BJ (cell line): ENCODE results near the gene NME9. TPM values are rescaled to one million over a fixed set of nuclear protein-coding genes. Genes with fewer than 3 reads are reported as not detected.

Source experiments
- CTCF ChIA-PET: fragments of 350-600 bp; formaldehyde crosslinking; extraction: SDS; loops from one replicate; lab custom pipeline; 2021; ENCODE audit warnings: antibody characterized with exemption, inconsistent platforms; lab: Yijun Ruan, JAX
- POLR2A ChIA-PET: fragments of 300-600 bp; sonication (Branson Sonifier 250); formaldehyde crosslinking; extraction: SDS; loops from one replicate; lab custom pipeline; 2021; ENCODE audit warnings: antibody characterized with exemption; lab: Charles Lee
- DNase-seq: peaks from one replicate; pipeline ENCODE4 v3.0.0-alpha.2; 2011; ENCODE audit warnings: low read depth
- H3K27me3 ChIP-seq: 2 replicates; pipeline ENCODE4 v1.6.0; 2011; ENCODE audit warnings: low read length; ENCODE audit not compliant: control insufficient read depth, insufficient read depth
- H3K36me3 ChIP-seq: 2 replicates; pipeline ENCODE4 v1.5.1; 2011; ENCODE audit warnings: low read length; ENCODE audit not compliant: control insufficient read depth, insufficient read depth
- H3K4me3 ChIP-seq: 2 replicates; pipeline ENCODE4 v1.5.1; 2011; ENCODE audit warnings: low read depth, mild to moderate bottlenecking, control low read depth, low read length
- polyA plus RNA-seq: library from polyadenylated mRNA; depleted of rRNA; stranded (reverse); fragments of >200 nt; gene quantifications from 2 replicates; pipeline ENCODE4 v1.2.3, GENCODE V29; 2011
- TF ChIP-seq, protein P1 (sequence below): IDR thresholded peaks from 2 replicates; pipeline ENCODE4 v1.5.1; 2011; ENCODE audit warnings: low read depth, mild to moderate bottlenecking, control low read depth, inconsistent platforms, low read length, moderate library complexity; ENCODE audit not compliant: insufficient read depth

Gene NME9
- polyA plus RNA-seq, 1 experiment, result not detected

- TF ChIP-seq, protein P1, sequence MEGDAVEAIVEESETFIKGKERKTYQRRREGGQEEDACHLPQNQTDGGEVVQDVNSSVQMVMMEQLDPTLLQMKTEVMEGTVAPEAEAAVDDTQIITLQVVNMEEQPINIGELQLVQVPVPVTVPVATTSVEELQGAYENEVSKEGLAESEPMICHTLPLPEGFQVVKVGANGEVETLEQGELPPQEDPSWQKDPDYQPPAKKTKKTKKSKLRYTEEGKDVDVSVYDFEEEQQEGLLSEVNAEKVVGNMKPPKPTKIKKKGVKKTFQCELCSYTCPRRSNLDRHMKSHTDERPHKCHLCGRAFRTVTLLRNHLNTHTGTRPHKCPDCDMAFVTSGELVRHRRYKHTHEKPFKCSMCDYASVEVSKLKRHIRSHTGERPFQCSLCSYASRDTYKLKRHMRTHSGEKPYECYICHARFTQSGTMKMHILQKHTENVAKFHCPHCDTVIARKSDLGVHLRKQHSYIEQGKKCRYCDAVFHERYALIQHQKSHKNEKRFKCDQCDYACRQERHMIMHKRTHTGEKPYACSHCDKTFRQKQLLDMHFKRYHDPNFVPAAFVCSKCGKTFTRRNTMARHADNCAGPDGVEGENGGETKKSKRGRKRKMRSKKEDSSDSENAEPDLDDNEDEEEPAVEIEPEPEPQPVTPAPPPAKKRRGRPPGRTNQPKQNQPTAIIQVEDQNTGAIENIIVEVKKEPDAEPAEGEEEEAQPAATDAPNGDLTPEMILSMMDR, result no peak
- CTCF ChIA-PET, result interaction anchor here (0.6 to 3.3 kb wide), 6 partner anchors 11 to 601 kb away, joined by 3 to 11 read pairs (median 3); no protein-coding TSS in a partner anchor
- Histone ChIP-seq H3K27me3 (no peaks in the 10 kb centered on the region), H3K4me3 (no peak overlapping the region), H3K36me3 (no peaks in the 10 kb centered on the region)
- POLR2A ChIA-PET, result no interaction called here
- no peak for DNase-seq
These were observed 14.9 kb downstream of the NME9 start for GRCh38 chr3:138314751-138315150.

DNA sequence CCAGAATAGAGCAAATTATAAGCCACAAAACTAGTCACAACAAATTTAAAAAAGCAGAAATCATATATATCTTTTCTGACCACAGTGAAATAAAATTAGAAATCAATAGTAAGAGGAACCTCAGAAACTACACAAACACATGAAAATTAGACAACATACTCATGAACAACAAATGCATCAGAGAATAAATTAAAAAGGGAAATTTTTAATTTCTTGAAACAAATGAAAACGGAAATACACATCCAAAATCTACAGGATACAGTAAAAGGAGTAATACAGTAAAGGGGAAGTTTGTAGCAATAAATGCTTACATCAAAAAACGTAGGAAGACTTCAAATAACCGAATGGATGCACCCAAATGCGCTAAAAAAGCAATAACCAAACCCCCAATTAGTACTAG, 19.2 kb downstream of the NME9 start:
- ChIA-PET CTCF (no interaction called here), POLR2A (no interaction called here)
- Histone ChIP-seq H3K27me3 (0 out of 2 replicates have a peak, but pooled peaks cover 1% of the 10 kb centered on the region), H3K4me3 (no peak overlapping the region), H3K36me3 (no peaks in the 10 kb centered on the region)
- DNase-seq, result no peak
- TF ChIP-seq, protein P1, result no peak

DNA sequence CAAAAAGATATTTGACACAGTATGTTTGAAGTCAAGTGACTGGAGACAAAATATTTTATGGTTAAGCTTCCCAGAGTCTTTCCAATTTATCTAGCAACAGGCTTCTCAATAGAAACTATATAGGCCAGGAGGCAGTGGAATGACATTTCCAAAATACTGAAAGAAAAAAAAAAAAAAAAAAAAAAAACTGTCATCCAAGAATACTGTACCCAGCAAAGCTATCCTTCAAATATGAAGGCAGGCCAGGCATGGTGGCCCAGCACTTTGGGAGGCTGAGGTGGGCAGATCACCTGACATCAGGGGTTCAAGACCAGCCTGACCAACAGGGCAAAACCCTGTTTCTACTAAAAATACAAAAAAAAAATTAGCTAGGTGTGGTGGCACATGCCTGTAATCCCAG, 20.9 kb downstream of the NME9 start:
- ChIA-PET CTCF (interaction anchor here (1.0 kb wide), 1 partner anchor 23 kb away, joined by 3 read pairs; no protein-coding TSS in a partner anchor), POLR2A (no interaction called here)
- Histone ChIP-seq H3K4me3 (no peak overlapping the region), H3K36me3 (no peaks in the 10 kb centered on the region), H3K27me3 (0 out of 2 replicates have a peak, but pooled peaks cover 1% of the 10 kb centered on the region)
- TF ChIP-seq, protein P1, result no peak
- DNase-seq, result no peak

GRCh38 chr3:138307899-138308298, 21.8 kb downstream of the NME9 start:
- TF ChIP-seq, protein P1, result no peak
- 0 out of 2 replicates have a peak, but pooled peaks cover 1% of the 10 kb centered on the region for H3K27me3 ChIP-seq

DNA sequence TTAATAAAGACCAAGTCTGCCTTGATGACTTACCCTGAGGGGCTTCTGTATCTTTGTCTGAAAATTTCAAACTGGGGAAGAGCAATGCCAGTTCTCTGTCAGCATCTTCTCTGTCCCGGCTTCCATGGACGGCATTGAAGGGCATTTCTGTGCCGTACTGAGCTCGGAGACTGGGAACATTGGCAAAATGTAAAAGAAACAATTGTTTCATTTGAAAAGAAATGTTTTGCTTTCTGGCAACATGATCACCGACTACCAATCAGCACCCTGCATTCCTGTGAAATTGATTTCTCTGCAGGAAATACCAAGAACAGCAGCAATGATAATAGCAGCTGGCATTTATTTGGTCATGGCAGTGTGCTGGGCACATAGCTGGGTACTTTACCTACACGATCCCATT, 26.2 kb downstream of the NME9 start:
- TF ChIP-seq, protein P1, result no peak
- H3K36me3 ChIP-seq, result peaks cover 1% of the 10 kb centered on the region; the same call in 1 of the 2 replicates
- 0 out of 2 replicates have a peak, but pooled peaks cover 1% of the 10 kb centered on the region for H3K27me3 ChIP-seq
- no peak overlapping the region for H3K4me3 ChIP-seq
- no peak for DNase-seq
- POLR2A ChIA-PET, result no interaction called here
- CTCF ChIA-PET, result no interaction called here

More at GRCh38 chr3:138307899-138308298, 21.8 kb downstream of the NME9 start:
- H3K4me3 ChIP-seq, result no peak overlapping the region
- CTCF ChIA-PET, result interaction anchor here (1.0 kb wide), 1 partner anchor 24 kb away, joined by 3 read pairs; no protein-coding TSS in a partner anchor
- no peaks in the 10 kb centered on the region for H3K36me3 ChIP-seq
- DNase-seq, result no peak
- POLR2A ChIA-PET, result no interaction called here
